ENCODE measurements around the gene INPP5A. TPM values are rescaled to one million over a fixed set of nuclear protein-coding genes. Genes with fewer than 3 reads are reported as not detected.

The INPP5A gene
- total RNA-seq, 1 experiment from 2014 or later = 12.3 TPM

GRCh38 chr10:132593900-132594876, 56.6 kb downstream of the INPP5A start:
- Histone ChIP-seq H3K4me2 (ENCODE audit: low read length) (no peak overlapping the region), H3K4me3 (replicated peaks in 1 of 2; ENCODE audit: low read depth in 1 of 2, low read length in 2 of 2) (no peak overlapping the region), H3K27me3 (ENCODE audit: insufficient read depth, low read length) (no peaks in the 10 kb centered on the region), H2AFZ (ENCODE audit: low read depth, low read length, poor library complexity, severe bottlenecking) (no peak overlapping the region), H3K27ac (ENCODE audit: low read depth, low read length) (no peak overlapping the region), H3K36me3 (ENCODE audit: control insufficient read depth in 1 of 2, insufficient read depth in 2 of 2, low read length in 2 of 2) (no peaks in the 10 kb centered on the region), H4K20me1 (ENCODE audit: insufficient read depth) (no peaks in the 10 kb centered on the region), H3K79me2 (ENCODE audit: insufficient read depth, low read length) (0 out of 2 replicates have a peak, but pooled peaks cover 5% of the 10 kb centered on the region), H3K9me3 (ENCODE audit: control insufficient read depth in 1 of 2, insufficient read depth in 1 of 2, low read depth in 1 of 2, low read length in 2 of 2) (no peaks in the 10 kb centered on the region), H3K9me2 (ENCODE audit: insufficient read depth) (no peaks in the 10 kb centered on the region), H3K9ac (ENCODE audit: low read length) (no peak overlapping the region), H3K4me1 (ENCODE audit: control insufficient read depth in 1 of 2, insufficient read depth in 2 of 2, low read length in 2 of 2) (peaks cover 8 to 16% of the 10 kb centered on the region in 2 experiments)
- intact Hi-C loops (cut with micrococcal nuclease) = no loop called here
- ChIA-PET CTCF (no interaction called here), RAD21 (ENCODE audit: low non-redundant PET in 1 of 2, low total read pairs in 2 of 2, uncharacterized antibody in 2 of 2, unreplicated experiment in 2 of 2) (no interaction called here), POLR2A (no interaction called here)
- BruUV-seq (replicated peaks) = no TSS peak
- no peak for ATAC-seq
- TF ChIP-seq REST (IDR thresholded peaks at IDR 0.05; ENCODE audit: low read depth) = no peak
- TF ChIP-seq EZH2 (IDR thresholded peaks at IDR 0.05) = no peak
- TF ChIP-seq JUND (IDR thresholded peaks at IDR 0.05) = no peak
- TF ChIP-seq FOSL1 (IDR thresholded peaks at IDR 0.05; ENCODE audit: low read depth) = no peak
- TF ChIP-seq EGR1 (IDR thresholded peaks at IDR 0.05; ENCODE audit: low read depth) = no peak
- no peak for TF ChIP-seq EZH2phosphoT487 (IDR thresholded peaks at IDR 0.05; ENCODE audit: borderline replicate concordance)
- TF ChIP-seq MAX (IDR thresholded peaks at IDR 0.05) = no peak
- no peak for TF ChIP-seq TCF7L2 (IDR thresholded peaks at IDR 0.05; ENCODE audit: borderline replicate concordance, extremely low read depth, insufficient read depth, insufficient read length)
- TF ChIP-seq SP1 (IDR thresholded peaks at IDR 0.05; ENCODE audit: low read depth) = no peak
- TF ChIP-seq ZFX (IDR thresholded peaks at IDR 0.05) = no peak
- TF ChIP-seq RAD21 (IDR thresholded peaks at IDR 0.05; ENCODE audit: low read depth) = no peak
- no peak for DNase-seq (ENCODE audit: low read depth, low spot score)
